Fibroblast of lung (primary cell): Measurements from ENCODE around the gene CES5A.

ENCODE experiments used
- EZH2 ChIP-seq: IDR thresholded peaks from 2 replicates; pipeline ENCODE4 v1.5.1; 2012; ENCODE audit warnings: low read length, control low read depth, mild to moderate bottlenecking; ENCODE audit errors: missing control alignments
- TF ChIP-seq, protein P1 (sequence below), 2 donors: IDR thresholded peaks in 1 of 2; conservative IDR thresholded peaks in 1 of 2; 1 replicate in 1 of 2; 2 replicates in 1 of 2; pipeline ENCODE4 v1.5.1; 2011 to 2012; ENCODE audit warnings: low read length in 2 of 2, control low read depth in 1 of 2, inconsistent platforms in 1 of 2, low read depth in 1 of 2, mild to moderate bottlenecking in 1 of 2

DNA sequence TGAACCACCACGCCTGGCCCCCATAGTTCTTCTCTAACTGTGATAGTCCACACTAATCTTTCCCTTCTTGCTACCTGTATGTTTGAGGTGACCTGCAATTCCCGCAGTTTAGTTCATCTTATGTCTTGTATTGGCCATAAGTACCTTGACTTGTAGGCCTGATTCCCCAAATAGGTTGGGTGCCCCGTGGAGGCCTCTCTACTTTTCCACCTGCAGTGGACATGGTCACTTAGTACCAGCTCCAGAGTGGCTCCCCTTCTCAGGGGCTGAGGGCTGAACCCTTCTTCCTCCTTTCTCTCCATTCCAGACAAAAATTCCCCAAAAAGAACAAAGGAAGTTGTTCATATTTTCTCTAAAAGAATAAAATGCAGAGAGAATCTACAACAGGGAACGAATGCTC, 33.5 kb upstream of the CES5A start:
- TF ChIP-seq, protein P1, sequence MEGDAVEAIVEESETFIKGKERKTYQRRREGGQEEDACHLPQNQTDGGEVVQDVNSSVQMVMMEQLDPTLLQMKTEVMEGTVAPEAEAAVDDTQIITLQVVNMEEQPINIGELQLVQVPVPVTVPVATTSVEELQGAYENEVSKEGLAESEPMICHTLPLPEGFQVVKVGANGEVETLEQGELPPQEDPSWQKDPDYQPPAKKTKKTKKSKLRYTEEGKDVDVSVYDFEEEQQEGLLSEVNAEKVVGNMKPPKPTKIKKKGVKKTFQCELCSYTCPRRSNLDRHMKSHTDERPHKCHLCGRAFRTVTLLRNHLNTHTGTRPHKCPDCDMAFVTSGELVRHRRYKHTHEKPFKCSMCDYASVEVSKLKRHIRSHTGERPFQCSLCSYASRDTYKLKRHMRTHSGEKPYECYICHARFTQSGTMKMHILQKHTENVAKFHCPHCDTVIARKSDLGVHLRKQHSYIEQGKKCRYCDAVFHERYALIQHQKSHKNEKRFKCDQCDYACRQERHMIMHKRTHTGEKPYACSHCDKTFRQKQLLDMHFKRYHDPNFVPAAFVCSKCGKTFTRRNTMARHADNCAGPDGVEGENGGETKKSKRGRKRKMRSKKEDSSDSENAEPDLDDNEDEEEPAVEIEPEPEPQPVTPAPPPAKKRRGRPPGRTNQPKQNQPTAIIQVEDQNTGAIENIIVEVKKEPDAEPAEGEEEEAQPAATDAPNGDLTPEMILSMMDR (conservative IDR thresholded peaks at IDR 0.05 in 1 of 2, IDR thresholded peaks at IDR 0.05 in 1 of 2; ENCODE audit: low read depth in 1 of 2, low read length in 2 of 2), result no peak
- no peak for TF ChIP-seq EZH2
